ENCODE data around the gene LDHAL6A.
A peak's percentile ranks its signal among the peaks of the same experiment; 100 is the strongest.

GRCh38 chr11:18527512-18527911 lies 71.9 kb downstream of the LDHAL6A start:
- TF ChIP-seq CTCF (IDR thresholded peaks at IDR 0.05 in 2 of 3, conservative IDR thresholded peaks at IDR 0.05 in 1 of 3; ENCODE audit: borderline replicate concordance in 1 of 3, insufficient read depth in 1 of 3, low read depth in 2 of 3, low read length in 2 of 3) (no peak), POLR2A (IDR thresholded peaks at IDR 0.05; ENCODE audit: borderline replicate concordance, extremely low read depth, insufficient read depth, insufficient read length) (no peak), CEBPB (IDR thresholded peaks at IDR 0.05; ENCODE audit: low read depth) (peak; percentile 23; the same call in 1 of the 2 replicates), EZH2phosphoT487 (IDR thresholded peaks at IDR 0.05; ENCODE audit: borderline replicate concordance) (no peak), JUND (IDR thresholded peaks at IDR 0.05) (no peak), FOSL1 (IDR thresholded peaks at IDR 0.05; ENCODE audit: low read depth) (0 out of 2 replicates have a peak, but pooled peaks have one; percentile 17), EZH2 (IDR thresholded peaks at IDR 0.05) (no peak), ATF3 (IDR thresholded peaks at IDR 0.05) (no peak), ZNF274 (IDR thresholded peaks at IDR 0.05; ENCODE audit: low read depth, low read length) (no peak), RAD21 (IDR thresholded peaks at IDR 0.05; ENCODE audit: low read depth) (no peak), POLR2AphosphoS5 (IDR thresholded peaks at IDR 0.05; ENCODE audit: low read depth, low read length) (no peak), REST (IDR thresholded peaks at IDR 0.05; ENCODE audit: low read depth) (no peak), CBX3 (IDR thresholded peaks at IDR 0.05; ENCODE audit: low read depth) (no peak)
